HEK293 (cell line): ENCODE results near the gene CCDC71L.

ENCODE experiments used
- EGR2 ChIP-seq: fragments of 450-650 bp; formaldehyde crosslinking; IDR thresholded peaks from 2 replicates; pipeline ENCODE4 v1.5.1; 2016; ENCODE audit warnings: low read depth, missing biosample characterization, missing genetic modification characterization
- GLIS1 ChIP-seq: fragments of 450-650 bp; formaldehyde crosslinking; IDR thresholded peaks from 2 replicates; pipeline ENCODE4 v1.5.1; 2016; ENCODE audit warnings: missing biosample characterization, missing genetic modification characterization
- GLIS2 ChIP-seq: fragments of 450-650 bp; formaldehyde crosslinking; IDR thresholded peaks from 2 replicates; pipeline ENCODE4 v1.5.1; 2016; ENCODE audit warnings: missing biosample characterization, missing genetic modification characterization
- KLF8 ChIP-seq: fragments of 450-650 bp; formaldehyde crosslinking; IDR thresholded peaks from 2 replicates; pipeline ENCODE4 v1.5.1; 2016; ENCODE audit warnings: missing biosample characterization, missing genetic modification characterization
- PRDM1 ChIP-seq: fragments of 450-650 bp; formaldehyde crosslinking; IDR thresholded peaks from 2 replicates; pipeline ENCODE4; 2016; ENCODE audit warnings: missing biosample characterization, missing genetic modification characterization
- SP2 ChIP-seq: fragments of 450-650 bp; formaldehyde crosslinking; IDR thresholded peaks from 2 replicates; pipeline ENCODE4 v1.5.1; 2016; ENCODE audit warnings: missing biosample characterization, missing genetic modification characterization
- ZBTB17 ChIP-seq: fragments of 450-650 bp; formaldehyde crosslinking; IDR thresholded peaks from 2 replicates; pipeline ENCODE4 v1.5.1; 2016; ENCODE audit warnings: missing biosample characterization, missing genetic modification characterization
- ZBTB20 ChIP-seq: fragments of 450-650 bp; formaldehyde crosslinking; IDR thresholded peaks from 2 replicates; pipeline ENCODE4 v1.5.1; 2016; ENCODE audit warnings: missing biosample characterization, missing genetic modification characterization
- ZBTB8A ChIP-seq: fragments of 450-650 bp; formaldehyde crosslinking; IDR thresholded peaks from 2 replicates; pipeline ENCODE4 v1.5.1; 2016; ENCODE audit warnings: missing biosample characterization, missing genetic modification characterization
- ZNF24 ChIP-seq: fragments of 450-650 bp; formaldehyde crosslinking; IDR thresholded peaks from 2 replicates; pipeline ENCODE4 v1.5.1; 2016; ENCODE audit warnings: missing biosample characterization, missing genetic modification characterization
- ZNF529 ChIP-seq: fragments of 450-650 bp; formaldehyde crosslinking; IDR thresholded peaks from 2 replicates; pipeline ENCODE4 v1.5.1; 2017; ENCODE audit warnings: missing genetic modification characterization, missing biosample characterization; ENCODE audit not compliant: insufficient replicate concordance
- ZNF558 ChIP-seq: fragments of 450-650 bp; formaldehyde crosslinking; IDR thresholded peaks from 2 replicates; pipeline ENCODE4 v1.5.1; 2016; ENCODE audit warnings: missing biosample characterization, missing genetic modification characterization
- ZNF660 ChIP-seq: fragments of 450-650 bp; IDR thresholded peaks from 2 replicates; pipeline ENCODE4 v1.5.1; 2018; ENCODE audit warnings: missing biosample characterization, mild to moderate bottlenecking, missing genetic modification characterization
- ZNF76 ChIP-seq: fragments of 450-650 bp; formaldehyde crosslinking; IDR thresholded peaks from 2 replicates; pipeline ENCODE4; 2016; ENCODE audit warnings: low read depth, missing biosample characterization, missing genetic modification characterization, borderline replicate concordance
- ZNF768 ChIP-seq: fragments of 450-650 bp; formaldehyde crosslinking; IDR thresholded peaks from 2 replicates; pipeline ENCODE4 v1.5.1; 2018; ENCODE audit warnings: missing biosample characterization, mild to moderate bottlenecking, missing genetic modification characterization
- TF ChIP-seq, protein P1 (sequence below): fragments of 450-650 bp; formaldehyde crosslinking; IDR thresholded peaks from 2 replicates; pipeline ENCODE4 v1.5.1; 2016; ENCODE audit warnings: missing biosample characterization, missing genetic modification characterization
- TF ChIP-seq, protein P2 (sequence below): fragments of 450-650 bp; formaldehyde crosslinking; IDR thresholded peaks from 2 replicates; pipeline ENCODE4 v1.5.1; 2016; ENCODE audit warnings: missing biosample characterization, missing genetic modification characterization
- TF ChIP-seq, protein P3 (sequence below): fragments of 450-650 bp; formaldehyde crosslinking; IDR thresholded peaks from 2 replicates; pipeline ENCODE4 v1.5.1; 2017; ENCODE audit warnings: missing biosample characterization, missing genetic modification characterization
- TF ChIP-seq, protein P4 (sequence below): fragments of 450-650 bp; formaldehyde crosslinking; conservative IDR thresholded peaks from 2 replicates; pipeline ENCODE4 v1.5.1; 2016; ENCODE audit warnings: low read depth, missing biosample characterization, missing genetic modification characterization
- TF ChIP-seq, protein P5 (sequence below): fragments of 450-650 bp; formaldehyde crosslinking; IDR thresholded peaks from 2 replicates; pipeline ENCODE4 v1.5.1; 2016; ENCODE audit warnings: missing biosample characterization, missing genetic modification characterization
- TF ChIP-seq, protein P6 (sequence below): fragments of 450-650 bp; formaldehyde crosslinking; IDR thresholded peaks from 2 replicates; pipeline ENCODE4 v1.5.1; 2017; ENCODE audit warnings: missing biosample characterization, missing genetic modification characterization

CCDC71L gene

DNA sequence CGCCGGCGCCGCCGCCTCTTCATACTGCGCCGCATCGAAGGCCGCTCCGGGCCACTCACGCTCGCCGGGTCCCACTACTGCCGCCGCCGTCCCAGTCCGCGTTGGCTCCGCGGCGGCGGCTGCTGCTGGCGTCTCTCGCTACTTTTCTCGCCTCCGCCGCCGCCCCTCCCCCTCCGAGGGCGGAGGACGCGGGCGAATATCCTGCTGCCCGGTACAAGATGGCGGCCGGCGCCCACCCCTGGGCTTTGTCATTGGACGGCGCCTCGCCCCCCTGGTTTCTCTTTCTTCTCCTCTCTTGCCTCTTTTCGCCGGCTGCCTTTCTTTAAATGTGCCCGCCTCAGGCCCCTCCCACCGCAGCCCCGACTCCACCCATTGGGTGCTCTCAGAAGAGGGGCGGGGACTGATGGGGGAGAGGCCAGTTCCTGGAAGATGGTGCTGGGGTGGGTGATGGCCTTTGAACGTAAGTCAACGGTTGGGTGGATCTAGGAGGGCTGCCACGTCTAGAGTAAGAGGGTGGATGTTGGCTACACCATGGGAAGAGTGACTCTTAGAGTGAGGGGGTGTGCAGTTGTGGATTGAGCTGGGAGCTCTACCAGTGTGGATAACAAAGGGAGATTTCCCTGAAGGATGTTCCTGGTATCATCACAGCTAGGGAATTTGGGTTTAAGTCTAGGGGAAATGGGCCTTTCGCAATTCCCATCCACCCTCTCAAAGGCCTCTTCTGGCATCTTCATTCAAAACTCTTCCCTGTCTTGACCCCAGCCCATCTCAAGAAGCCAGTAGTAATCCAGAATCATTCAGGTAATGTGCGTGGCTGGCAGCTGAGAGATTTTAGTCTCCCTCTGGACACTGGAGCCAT lies at the start of gene CCDC71L (continued):
- TF ChIP-seq, protein P1, sequence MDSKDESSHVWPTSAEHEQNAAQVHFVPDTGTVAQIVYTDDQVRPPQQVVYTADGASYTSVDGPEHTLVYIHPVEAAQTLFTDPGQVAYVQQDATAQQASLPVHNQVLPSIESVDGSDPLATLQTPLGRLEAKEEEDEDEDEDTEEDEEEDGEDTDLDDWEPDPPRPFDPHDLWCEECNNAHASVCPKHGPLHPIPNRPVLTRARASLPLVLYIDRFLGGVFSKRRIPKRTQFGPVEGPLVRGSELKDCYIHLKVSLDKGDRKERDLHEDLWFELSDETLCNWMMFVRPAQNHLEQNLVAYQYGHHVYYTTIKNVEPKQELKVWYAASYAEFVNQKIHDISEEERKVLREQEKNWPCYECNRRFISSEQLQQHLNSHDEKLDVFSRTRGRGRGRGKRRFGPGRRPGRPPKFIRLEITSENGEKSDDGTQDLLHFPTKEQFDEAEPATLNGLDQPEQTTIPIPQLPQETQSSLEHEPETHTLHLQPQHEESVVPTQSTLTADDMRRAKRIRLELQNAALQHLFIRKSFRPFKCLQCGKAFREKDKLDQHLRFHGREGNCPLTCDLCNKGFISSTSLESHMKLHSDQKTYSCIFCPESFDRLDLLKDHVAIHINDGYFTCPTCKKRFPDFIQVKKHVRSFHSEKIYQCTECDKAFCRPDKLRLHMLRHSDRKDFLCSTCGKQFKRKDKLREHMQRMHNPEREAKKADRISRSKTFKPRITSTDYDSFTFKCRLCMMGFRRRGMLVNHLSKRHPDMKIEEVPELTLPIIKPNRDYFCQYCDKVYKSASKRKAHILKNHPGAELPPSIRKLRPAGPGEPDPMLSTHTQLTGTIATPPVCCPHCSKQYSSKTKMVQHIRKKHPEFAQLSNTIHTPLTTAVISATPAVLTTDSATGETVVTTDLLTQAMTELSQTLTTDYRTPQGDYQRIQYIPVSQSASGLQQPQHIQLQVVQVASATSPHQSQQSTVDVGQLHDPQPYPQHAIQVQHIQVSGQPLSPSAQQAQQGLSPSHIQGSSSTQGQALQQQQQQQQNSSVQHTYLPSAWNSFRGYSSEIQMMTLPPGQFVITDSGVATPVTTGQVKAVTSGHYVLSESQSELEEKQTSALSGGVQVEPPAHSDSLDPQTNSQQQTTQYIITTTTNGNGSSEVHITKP (tag by site-specific recombination) = peak; percentile 92
- peak; percentile 80 for TF ChIP-seq ZBTB20 (tag by site-specific recombination)
- TF ChIP-seq ZNF76 (tag by site-specific recombination) = no peak; the same call in 1 of the 2 replicates
- TF ChIP-seq, protein P2, sequence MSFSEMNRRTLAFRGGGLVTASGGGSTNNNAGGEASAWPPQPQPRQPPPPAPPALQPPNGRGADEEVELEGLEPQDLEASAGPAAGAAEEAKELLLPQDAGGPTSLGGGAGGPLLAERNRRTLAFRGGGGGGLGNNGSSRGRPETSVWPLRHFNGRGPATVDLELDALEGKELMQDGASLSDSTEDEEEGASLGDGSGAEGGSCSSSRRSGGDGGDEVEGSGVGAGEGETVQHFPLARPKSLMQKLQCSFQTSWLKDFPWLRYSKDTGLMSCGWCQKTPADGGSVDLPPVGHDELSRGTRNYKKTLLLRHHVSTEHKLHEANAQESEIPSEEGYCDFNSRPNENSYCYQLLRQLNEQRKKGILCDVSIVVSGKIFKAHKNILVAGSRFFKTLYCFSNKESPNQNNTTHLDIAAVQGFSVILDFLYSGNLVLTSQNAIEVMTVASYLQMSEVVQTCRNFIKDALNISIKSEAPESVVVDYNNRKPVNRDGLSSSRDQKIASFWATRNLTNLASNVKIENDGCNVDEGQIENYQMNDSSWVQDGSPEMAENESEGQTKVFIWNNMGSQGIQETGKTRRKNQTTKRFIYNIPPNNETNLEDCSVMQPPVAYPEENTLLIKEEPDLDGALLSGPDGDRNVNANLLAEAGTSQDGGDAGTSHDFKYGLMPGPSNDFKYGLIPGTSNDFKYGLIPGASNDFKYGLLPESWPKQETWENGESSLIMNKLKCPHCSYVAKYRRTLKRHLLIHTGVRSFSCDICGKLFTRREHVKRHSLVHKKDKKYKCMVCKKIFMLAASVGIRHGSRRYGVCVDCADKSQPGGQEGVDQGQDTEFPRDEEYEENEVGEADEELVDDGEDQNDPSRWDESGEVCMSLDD (tag by site-specific recombination) = peak; percentile 50; the same call in 1 of the 2 replicates
- peak; percentile 61 for TF ChIP-seq GLIS2 (tag by site-specific recombination)
- peak; percentile 64 for TF ChIP-seq ZBTB17 (tag by site-specific recombination)
- peak; percentile 38 for TF ChIP-seq GLIS1 (tag by site-specific recombination)
- TF ChIP-seq SP2 (tag by site-specific recombination) = peak; percentile 94
- peak; percentile 37; the same call in 1 of the 2 replicates for TF ChIP-seq ZNF24 (tag by site-specific recombination)
- TF ChIP-seq ZNF768 = no peak
- peak; percentile 55 for TF ChIP-seq ZNF660 (tag by site-specific recombination)
- no peak for TF ChIP-seq ZNF529 (tag by site-specific recombination)
- TF ChIP-seq PRDM1 (tag by site-specific recombination) = peak; percentile 76
- TF ChIP-seq, protein P3, sequence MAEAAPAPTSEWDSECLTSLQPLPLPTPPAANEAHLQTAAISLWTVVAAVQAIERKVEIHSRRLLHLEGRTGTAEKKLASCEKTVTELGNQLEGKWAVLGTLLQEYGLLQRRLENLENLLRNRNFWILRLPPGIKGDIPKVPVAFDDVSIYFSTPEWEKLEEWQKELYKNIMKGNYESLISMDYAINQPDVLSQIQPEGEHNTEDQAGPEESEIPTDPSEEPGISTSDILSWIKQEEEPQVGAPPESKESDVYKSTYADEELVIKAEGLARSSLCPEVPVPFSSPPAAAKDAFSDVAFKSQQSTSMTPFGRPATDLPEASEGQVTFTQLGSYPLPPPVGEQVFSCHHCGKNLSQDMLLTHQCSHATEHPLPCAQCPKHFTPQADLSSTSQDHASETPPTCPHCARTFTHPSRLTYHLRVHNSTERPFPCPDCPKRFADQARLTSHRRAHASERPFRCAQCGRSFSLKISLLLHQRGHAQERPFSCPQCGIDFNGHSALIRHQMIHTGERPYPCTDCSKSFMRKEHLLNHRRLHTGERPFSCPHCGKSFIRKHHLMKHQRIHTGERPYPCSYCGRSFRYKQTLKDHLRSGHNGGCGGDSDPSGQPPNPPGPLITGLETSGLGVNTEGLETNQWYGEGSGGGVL = 0 out of 2 replicates have a peak, but pooled peaks have one; percentile 62
- no peak; the same call in 1 of the 2 replicates for TF ChIP-seq ZNF558 (tag by site-specific recombination)
- TF ChIP-seq, protein P4, sequence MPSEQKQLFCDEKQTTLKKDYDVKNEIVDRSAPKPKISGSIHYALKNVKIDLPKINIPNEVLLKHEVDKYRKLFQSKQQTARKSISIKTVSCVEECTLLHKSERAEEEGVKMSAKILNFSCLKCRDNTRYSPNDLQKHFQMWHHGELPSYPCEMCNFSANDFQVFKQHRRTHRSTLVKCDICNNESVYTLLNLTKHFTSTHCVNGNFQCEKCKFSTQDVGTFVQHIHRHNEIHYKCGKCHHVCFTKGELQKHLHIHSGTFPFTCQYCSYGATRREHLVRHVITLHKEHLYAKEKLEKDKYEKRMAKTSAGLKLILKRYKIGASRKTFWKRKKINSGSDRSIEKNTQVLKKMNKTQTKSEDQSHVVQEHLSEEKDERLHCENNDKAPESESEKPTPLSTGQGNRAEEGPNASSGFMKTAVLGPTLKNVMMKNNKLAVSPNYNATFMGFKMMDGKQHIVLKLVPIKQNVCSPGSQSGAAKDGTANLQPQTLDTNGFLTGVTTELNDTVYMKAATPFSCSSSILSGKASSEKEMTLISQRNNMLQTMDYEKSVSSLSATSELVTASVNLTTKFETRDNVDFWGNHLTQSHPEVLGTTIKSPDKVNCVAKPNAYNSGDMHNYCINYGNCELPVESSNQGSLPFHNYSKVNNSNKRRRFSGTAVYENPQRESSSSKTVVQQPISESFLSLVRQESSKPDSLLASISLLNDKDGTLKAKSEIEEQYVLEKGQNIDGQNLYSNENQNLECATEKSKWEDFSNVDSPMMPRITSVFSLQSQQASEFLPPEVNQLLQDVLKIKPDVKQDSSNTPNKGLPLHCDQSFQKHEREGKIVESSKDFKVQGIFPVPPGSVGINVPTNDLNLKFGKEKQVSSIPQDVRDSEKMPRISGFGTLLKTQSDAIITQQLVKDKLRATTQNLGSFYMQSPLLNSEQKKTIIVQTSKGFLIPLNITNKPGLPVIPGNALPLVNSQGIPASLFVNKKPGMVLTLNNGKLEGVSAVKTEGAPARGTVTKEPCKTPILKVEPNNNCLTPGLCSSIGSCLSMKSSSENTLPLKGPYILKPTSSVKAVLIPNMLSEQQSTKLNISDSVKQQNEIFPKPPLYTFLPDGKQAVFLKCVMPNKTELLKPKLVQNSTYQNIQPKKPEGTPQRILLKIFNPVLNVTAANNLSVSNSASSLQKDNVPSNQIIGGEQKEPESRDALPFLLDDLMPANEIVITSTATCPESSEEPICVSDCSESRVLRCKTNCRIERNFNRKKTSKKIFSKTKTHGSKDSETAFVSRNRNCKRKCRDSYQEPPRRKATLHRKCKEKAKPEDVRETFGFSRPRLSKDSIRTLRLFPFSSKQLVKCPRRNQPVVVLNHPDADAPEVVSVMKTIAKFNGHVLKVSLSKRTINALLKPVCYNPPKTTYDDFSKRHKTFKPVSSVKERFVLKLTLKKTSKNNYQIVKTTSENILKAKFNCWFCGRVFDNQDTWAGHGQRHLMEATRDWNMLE (tag by site-specific recombination) = peak; percentile 86
- peak; percentile 70; the same call in 1 of the 2 replicates for TF ChIP-seq KLF8 (tag by site-specific recombination)
- peak; percentile 96 for TF ChIP-seq ZBTB8A
- TF ChIP-seq, protein P5, sequence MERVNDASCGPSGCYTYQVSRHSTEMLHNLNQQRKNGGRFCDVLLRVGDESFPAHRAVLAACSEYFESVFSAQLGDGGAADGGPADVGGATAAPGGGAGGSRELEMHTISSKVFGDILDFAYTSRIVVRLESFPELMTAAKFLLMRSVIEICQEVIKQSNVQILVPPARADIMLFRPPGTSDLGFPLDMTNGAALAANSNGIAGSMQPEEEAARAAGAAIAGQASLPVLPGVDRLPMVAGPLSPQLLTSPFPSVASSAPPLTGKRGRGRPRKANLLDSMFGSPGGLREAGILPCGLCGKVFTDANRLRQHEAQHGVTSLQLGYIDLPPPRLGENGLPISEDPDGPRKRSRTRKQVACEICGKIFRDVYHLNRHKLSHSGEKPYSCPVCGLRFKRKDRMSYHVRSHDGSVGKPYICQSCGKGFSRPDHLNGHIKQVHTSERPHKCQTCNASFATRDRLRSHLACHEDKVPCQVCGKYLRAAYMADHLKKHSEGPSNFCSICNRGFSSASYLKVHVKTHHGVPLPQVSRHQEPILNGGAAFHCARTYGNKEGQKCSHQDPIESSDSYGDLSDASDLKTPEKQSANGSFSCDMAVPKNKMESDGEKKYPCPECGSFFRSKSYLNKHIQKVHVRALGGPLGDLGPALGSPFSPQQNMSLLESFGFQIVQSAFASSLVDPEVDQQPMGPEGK = peak; percentile 76
- TF ChIP-seq EGR2 (tag by site-specific recombination) = peak; percentile 92
- TF ChIP-seq, protein P6, sequence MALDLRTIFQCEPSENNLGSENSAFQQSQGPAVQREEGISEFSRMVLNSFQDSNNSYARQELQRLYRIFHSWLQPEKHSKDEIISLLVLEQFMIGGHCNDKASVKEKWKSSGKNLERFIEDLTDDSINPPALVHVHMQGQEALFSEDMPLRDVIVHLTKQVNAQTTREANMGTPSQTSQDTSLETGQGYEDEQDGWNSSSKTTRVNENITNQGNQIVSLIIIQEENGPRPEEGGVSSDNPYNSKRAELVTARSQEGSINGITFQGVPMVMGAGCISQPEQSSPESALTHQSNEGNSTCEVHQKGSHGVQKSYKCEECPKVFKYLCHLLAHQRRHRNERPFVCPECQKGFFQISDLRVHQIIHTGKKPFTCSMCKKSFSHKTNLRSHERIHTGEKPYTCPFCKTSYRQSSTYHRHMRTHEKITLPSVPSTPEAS (tag by site-specific recombination) = no peak
